ENCODE data around the gene COL5A1.
A peak's percentile ranks its signal among the peaks of the same experiment; 100 is the strongest.
"Not testable (repeated sequence)": the region's sequence is repeated elsewhere in the genome, so short reads cannot be mapped to it uniquely, and the experiment has no call there.

The COL5A1 gene

DNA sequence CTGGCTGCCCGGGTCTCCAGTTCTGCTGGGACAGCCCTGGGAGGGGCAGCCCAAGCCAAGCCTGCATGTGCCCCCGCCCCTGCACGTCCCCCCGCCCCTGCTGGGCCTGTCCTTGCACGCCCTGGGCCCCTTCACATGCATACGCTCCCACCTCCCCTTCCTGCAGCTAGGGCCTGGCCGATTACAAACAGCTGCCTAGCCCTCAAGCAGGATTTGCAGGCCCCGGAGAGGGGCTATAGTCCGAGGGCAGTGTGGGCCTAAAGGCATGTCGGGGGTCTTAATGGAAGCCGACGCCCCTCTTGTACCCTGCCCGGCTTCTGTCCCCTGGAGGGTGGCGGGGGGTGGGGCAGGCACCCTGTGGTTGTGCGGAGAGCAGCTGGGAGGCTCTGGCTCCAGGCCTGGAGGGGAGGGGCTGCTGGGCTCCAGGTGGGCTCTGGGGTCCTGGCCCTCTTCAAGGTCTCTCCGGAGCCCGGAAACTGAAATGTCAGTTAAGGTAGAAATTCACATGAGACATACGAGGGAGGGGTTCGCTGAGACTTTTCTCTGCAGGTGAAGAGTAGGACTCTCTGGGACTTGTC is 16.9 kb downstream of the COL5A1 start:
- no peak for DNase-seq

DNA sequence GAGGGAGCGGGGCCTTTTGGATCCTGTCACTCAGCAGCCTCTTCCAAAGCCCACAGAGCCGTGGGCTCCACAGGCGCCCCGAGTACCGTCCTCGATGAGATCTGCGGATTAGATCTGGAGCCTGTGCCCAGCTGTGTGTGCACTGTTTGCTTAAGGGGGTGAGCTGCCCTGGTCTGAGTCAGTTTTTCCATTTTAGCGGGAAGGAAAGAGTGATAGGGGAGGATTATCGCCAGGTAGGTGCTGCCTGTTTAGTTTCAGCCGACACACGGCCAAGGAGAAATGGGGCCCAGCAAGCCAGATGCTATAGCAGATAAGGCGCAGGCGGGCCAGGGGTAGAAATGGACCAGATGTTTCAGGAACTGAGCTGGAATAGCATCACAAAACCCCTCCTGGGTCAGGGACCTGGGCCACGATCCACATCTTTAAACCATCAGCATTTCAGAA is 18.1 kb downstream of the COL5A1 start:
- DNase-seq = no peak

DNA sequence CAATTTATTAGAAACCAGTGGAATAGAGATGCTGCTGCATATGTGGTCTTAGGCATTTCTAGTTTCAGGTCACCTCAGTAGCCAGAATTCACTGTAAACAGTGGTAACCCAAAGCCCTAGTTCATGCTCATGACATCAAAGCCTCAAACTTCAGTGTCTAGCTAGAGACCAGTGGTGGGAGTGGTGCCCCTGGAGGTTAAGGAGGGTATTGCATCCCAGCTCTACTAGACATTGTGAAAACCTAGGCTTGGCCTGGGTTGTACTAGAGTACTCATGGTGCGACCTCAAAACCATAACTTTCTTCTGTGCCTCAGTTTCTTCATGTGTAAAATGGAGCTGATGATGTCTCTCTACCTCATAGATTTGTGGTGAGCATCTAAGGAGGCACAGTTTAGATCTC is 18.8 kb downstream of the COL5A1 start:
- peak; percentile 28 to 37 for DNase-seq

DNA sequence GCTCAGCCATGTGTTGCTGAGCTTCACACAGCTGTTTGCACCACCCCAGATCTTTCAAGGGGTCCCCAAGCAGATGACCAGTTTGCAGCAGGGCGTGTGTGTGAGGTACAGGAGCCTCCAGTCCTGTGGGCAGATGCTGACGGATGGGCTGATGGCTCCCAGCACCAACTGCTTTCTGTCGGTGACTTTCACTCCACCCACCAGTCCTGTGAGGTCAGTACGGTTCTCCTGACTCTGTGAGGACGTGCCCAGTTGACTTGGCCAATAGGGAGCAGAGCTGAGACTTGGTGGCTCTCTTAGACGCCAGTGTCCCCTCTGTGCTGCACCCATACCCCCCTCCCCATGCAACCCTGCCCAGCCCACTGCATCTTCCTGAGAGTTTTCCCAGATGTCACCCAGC is 19.7 kb downstream of the COL5A1 start:
- DNase-seq = no peak

DNA sequence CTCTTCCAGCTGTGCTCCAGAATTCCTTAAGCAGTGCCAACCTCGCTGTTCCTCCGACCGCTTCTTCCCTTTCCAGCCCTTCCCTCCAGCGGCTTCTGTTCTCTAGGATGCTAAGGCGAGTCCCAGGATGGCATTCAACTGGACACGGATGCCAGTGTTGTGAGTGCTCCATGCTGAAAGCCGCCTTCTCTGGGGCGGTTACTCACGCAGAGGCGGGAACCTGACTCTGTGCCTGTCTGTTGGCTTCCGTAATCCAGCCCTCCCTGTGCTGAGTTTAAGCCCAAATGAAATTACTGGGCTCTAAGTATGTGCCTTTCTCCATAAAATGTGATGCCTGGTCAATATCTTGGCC is 20.2 kb downstream of the COL5A1 start:
- no peak for DNase-seq

DNA sequence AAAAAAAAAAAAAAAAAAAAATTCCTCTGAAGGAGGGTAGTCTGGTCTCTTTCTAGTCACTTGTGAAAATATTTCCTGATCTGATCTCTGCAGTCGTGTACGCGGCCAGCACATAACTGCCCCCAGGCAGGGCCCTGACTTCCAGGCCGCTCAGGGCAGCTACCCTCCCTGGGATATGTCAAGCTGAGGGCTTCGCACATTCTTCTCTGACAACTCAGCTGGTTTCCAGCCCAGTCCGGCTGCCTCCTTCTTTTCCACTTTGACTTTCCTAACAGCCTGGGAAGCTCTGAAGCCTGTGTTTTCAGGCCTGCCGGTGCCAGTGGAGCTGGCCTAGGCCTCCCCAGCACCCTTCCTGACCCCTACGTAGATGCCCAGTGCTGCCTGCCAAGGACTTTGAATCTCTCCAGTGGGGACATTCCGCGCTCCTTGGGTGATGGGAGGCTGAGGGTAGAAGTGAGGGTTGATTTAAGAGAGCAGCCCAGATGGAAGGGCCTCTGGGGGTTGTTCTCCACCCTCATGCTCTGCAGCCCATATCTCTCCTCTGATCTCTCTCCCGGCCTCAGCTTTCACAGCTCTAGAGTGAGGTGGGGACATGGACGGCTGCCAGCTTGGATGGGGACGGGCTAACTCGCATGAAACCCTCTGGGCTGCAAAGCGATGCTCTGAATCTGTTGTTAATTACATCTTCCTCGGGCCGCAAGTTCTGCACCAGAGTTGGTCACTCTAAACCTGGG is 20.7 kb downstream of the COL5A1 start:
- no peak for DNase-seq

DNA sequence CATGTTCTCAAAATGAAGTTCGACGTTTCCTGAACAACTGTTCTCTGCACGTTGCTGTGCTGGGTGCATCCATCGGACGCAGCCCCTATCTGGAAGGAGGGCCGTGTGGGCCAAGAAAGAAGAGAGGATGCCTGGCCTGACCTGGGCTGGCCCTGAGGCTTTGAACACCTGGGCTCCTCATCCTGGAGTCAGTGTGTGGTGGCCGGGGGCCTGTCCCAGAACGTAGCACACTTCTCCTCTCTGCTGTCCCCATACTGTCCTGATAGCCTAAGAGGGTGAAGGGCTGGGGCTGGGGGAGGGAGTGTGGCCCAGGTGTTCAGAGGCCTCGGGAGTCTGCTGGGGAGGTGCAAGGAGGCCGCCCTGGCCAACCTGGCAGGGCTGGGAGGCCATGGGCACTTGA is 21.5 kb downstream of the COL5A1 start:
- DNase-seq = no peak

DNA sequence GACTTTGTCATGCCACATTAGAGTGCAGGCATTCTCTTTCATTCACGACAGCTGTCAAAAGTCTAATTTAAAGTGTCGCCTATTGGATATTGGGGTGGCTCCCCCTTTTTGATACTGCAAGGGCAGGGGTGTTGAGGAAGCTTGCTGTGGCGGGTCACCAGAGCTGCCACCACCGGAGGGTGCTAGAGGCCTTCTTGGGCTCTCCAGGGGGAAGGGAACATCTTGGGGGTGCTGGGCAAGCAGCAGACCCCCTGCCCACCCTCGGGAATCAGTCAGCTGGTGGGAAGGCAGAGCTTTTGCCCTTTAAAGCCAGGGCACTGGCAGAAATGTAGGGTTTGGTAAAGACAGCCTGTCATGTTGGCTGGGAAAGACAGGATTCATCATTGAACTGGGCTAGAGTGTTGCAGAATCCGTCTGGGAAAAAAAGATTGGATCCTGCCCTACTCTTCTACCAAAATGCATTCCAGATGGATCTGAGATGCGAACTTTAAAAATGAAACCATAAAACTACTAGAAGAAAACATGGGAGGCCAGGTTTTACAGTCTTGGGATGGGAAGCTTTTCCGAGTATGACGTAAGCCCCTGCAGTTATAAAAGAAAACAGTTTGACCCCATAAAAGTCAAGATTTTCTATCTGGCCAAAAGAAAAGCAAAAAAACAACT is 22.3 kb downstream of the COL5A1 start:
- DNase-seq = no peak

DNA sequence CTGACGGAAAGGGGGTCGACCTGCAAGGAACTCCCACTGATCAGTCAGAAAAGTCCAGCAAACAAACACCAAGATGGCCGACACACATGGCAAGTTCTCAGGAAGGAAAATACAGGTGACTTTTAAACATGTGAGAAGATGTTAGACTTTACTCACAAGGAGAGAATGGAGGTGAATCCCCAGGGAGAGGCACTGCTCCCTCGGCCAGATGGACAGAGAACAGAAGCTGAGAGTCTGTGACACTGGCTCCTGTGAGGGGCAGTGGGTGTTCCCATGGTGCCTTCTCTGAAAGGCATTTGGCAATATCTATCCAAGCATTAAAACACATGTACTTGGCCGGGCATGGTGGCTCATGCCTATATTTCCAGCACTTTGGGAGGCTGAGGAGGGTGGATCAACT is 22.8 kb downstream of the COL5A1 start:
- no peak for DNase-seq

DNA sequence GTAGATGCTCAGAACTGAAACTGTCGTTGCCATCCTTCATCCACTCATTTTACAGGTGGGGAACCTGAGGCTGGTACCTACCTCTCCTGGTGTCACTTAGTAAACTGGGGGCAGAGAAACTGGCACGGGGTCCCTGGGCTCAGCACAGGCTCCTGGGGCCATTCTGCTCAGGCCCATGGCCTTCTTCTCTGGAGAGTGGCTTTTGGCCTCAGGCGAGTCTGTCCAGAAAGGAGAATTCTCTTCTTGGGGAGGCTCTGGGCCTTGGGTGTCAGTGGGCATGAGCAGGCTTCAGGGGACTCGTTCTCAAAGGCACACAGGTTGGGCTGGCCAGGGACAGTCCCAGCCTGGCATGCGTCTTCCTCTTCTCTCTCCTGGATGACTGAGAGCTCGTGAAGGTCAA is 24.6 kb downstream of the COL5A1 start:
- no peak for DNase-seq

DNA sequence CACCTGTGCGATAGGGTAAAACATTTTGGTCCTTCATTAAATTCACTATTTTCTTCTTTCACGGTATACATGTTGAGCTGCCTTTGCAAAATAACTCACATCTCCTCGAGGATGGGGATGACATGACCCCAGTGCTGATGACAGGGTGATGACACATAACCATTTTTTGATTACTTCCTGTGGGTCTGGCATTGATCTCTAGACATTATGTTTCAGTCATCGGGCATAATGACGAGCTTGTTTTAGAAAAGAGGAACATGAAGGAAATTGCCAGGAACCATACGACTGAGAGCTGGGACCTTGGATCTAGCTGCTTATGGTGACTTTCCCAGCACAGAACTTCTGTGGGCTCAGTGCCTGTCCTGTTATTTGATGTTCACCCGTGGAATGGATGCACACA is 25.2 kb downstream of the COL5A1 start:
- no peak for DNase-seq

DNA sequence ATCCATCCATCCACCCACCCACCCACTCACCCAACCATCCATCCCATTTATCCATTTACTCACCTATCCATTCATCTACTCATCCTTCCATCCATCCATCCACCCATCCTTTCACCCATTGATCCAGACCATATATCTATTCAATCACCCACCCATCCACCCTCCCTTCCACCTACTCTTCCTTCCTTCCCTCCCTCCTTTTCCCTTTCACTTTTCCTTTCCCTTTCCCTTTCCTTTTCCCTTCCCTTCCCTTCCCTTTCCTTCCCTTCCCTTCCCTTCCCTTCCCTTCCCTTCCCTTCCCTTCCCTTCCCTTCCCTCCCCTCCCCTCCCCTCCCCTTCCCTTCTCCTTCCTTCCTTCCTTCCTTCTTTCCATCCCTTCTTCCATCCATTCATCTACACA is 27.4 kb downstream of the COL5A1 start:
- not testable (repeated sequence) for DNase-seq

DNA sequence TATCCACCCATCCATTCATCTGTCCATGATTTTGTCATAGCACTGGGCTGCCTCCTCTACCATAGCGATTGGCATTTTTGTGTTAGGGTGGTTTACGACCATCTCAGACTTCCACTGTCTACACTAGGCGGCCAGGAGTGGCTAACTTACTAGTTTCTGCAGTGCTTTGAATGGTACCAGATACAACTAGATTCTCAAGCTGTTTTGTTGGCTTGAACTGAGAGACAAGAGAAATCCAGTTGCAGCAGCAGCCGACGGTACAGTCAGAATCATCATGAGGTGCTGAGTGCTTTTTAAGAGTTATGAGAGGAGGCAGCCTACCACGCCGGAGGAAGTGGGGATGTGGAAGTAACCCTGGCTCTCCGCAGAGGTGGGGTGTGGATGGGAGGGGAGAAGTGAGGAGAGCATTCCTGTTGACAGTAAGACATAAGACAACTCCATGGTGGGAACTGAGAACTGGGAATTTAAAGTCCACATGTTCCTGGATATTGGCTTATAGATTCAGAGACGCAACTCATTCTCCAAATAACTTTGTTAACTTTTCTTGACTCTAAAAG is 27.9 kb downstream of the COL5A1 start:
- no peak for DNase-seq

DNA sequence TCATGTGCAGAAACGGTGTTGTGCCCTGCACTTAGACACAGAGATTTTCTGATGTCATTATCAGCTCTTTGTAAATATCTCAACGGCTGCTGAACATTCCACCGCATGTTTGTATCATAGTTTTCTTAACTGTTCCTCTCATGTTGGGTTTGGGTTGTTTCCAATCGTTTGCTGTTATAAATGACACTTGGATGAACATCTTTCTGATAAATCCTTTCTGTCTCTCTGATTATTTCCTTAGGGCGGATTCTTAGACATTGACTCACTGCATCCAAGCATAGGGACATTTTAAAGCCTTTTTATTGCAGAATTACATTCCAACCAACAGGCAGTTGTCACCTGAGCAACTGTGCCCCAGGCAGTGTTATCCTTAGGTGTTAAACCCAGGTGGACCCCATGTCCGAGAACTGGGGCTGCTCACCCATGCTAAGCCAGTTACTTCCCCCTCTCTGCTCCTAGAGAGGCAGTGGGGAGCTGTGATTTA is 28.5 kb downstream of the COL5A1 start:
- no peak for DNase-seq

DNA sequence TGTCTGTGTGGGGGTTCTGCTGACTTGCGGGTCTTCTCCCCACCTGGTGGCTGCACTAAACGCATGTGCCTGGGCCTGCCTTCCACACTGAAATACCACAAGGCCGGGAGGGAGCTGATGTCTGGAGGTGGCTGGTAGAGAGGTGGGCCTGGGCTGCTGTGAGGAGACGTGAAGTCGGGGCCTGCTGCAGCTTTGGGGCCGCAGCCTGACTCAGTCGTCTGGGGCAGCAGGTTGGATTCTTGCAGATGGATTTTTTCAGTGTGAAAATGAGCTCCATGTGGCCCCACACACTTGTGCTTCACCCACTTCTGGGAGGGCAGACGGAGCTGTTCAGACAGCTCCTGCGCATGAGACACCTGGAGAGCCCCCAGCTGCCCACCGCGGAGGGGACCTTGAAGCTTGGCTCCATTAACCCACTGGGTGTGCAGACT is 29.3 kb downstream of the COL5A1 start:
- no peak for DNase-seq

DNA sequence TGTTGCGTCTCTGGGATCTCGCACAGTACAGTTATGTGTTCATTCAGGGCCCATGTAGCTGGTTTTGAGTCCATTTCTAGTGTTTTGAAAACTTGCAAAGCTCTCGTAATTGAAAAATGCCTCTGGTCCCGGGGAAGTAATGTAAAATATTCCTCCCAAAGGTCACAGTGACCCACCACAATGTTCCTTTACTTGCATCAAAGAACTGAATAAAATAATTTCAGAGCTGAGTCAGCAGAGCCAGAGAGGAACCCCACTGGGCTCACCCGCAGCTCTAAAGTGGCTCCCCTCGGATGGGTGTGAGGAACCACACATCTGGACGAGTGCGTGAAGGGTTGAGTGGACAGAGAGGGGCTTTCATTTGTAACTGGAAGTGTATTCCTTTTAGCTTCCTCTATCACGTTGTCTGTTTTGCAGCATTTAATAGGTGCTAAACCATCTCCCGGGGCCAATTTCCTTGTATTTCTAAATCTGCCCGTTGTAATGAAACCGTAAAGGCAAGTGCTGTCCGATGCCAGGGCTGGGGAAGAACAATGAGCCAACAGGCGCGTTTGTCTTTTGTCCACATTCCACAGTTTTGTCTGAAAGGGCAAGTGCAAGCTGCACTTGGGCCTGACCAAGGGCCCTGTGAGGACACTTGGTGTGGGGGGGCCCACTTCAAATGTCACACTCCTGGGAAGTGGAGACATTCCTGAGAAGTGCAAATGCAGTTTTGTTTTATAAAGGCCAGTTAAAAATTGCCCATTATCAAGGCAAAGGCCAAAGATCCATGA is 29.9 kb downstream of the COL5A1 start:
- DNase-seq = no peak

DNA sequence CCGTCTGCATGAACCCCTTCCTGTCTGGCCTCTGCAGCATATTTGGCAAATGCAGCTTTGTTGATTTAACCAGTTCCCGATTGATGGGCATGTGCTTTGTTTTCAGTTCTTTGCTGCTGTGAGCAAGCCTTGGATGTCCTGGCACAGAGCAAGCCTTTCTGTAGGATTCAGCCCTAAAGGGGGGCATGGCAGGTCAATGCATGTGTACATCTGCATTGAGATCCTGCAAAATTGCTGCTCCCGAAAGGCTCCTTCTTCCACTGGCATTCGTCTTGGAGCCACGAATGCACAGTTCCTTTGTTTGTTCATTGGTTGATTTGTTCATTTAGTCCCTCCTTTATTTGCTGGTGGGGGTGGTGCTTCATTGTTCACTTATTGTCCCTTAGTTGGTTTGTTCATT is 34.8 kb downstream of the COL5A1 start:
- DNase-seq = no peak

DNA sequence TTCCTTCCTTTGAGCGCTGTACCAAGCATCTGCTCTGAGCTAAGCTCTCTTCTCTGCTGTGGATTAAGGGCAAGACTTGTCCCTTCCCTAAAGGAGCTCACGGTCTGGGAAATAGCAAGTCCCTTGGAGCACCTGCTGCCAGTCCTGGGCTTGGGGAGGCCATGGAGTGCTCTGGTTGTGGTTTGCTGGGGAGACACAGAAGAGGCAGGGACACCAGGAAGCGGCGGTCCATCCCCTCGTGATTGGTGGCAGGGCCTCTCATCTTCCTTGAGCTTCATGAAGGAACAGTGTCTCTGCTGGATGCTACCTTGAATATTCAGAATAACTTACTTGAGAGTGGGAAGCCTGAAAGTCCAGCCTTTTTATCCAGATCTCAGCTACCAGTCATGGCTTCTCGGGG is 35.3 kb downstream of the COL5A1 start:
- no peak for DNase-seq

DNA sequence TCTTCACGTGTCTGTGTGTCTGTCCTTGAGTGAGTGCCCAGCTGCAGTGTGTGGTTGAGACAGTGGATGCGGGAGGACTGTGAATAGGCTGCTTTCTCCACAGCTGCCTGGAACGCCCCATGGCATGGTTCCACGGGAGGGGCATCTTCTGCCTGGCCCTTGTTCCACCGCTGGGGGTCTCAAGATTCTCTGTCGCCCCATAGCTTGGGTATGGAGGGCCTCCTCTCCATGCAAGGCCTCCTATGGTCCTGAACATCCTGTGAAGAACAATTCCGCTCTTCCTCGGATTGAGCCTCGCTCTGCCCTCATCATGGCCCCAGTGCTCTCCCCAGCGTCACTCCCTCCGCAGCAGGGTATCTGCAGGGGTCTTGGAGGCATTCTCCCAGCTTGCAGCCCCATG is 36.1 kb downstream of the COL5A1 start:
- DNase-seq = no peak

DNA sequence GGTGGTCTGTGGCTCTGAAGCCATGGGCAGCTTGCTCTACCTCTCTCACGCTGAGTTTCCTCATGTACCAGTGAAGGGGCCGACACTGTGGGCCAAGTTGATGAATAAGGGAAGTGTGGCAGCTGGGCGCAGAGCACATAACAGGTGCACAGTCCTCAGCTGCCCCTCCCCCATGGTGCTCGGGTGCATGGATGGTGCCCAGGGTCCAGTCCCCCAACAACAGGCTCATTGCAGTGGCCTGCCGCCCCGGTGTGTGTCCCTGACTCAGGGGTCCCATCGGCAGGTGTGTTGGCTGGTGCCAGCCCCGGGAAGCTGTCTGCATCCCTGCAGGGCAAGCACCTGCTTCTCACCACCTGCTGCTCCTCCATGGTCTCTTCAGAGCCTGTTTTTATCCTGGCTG is 36.6 kb downstream of the COL5A1 start:
- no peak for DNase-seq

DNA sequence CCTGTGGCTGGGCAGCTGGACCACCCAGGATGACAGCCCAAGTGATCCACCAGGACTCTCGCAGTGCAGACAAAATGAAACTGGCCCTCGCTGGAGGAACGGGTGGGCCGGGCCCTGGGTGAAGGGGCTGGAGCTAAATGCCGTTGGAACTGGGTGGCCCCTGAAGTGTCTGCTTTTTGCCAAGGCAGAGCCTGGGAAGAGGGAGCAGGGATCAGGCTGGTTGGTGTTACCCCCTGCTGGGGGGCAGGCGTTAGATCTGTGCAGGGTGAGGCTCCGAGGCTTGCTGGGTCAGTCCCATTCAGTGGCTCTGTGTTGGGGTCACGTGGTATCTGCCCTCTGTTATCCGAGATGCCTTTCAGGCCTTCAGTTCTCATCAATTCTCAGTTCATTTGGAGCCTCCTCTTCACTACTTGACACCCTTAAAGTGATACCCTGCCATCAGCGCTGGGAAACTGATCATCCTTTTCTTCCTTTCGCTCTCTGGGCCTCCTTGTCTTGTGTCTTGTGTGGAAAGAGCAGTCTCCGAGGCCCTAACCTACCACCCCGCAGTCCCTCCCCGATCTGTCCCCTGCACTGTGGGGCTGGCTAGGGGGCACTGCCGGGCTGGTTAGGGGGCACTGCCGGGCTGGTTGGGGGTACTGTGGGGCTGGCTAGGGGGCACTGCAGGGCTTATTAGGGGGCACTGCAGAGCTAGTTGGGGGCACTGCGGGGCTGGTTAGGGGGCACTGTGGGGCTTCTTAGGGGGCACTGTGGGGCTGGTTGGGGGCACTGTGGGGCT is 37.3 kb downstream of the COL5A1 start:
- DNase-seq = no peak

DNA sequence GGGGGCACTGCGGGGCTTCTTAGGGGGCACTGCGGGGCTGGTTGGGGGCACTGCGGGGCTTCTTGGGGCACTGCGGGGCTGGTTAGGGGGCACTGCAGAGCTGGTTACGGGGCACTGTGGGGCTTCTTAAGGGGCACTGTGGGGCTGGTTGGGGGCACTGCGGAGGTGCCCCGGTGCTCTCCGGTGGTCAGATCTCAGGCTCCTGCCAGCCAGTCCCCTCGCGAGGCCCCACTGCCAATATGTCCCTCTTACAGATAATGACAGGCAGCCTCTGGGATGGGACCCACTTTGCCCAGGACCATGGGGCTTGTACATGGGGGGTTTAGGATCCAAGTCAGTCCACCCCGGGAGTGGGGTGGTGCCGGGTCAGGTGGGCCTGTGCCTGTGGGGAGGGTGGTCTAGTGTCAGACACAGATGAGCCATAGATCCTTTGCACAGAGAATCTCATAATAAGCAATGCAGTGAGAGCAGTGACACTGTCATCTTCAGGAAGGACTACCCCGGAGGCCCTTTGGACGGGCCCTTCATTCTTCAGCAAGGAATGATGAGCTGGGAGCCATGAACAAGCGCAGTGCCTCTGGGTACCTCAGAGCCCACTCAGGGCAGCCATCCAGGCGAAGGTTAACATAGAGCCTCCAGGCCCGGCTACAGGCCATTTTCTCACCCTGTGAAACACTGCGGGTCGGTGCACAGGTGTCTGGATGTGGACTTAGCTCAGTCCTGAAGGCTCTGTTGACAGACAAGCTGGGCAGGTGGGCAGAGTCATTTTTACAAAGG is 38.2 kb downstream of the COL5A1 start:
- no peak for DNase-seq
